ENCODE data around the gene TUBB8.
"Not testable (repeated sequence)": the region's sequence is repeated elsewhere in the genome, so short reads cannot be mapped to it uniquely, and the experiment has no call there.

TUBB8 gene

DNA sequence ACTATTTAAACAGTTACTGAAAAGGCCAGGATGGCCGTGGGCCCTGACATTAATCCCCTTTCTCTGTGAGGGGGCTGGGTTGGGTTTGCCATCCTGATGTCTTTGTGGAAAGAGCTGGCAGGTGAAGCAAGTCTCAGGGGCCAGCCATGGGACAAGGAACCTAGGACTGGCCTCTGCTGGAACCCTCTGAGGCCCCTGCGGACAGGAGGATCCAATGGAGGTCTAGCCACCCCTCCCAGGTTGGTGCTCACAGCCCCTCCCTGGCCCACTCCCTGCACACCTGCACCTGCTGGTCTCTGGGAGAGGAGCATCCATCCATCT is 35.8 kb downstream of the TUBB8 start:
- not testable (repeated sequence) for DNase-seq

GRCh38 chr10:12444-13314 is 36.4 kb downstream of the TUBB8 start:
- DNase-seq: not testable (repeated sequence)

GRCh38 chr10:11260-11659 is 37.8 kb downstream of the TUBB8 start:
- DNase-seq: not testable (repeated sequence)

GRCh38 chr10:10261-10971 is 38.7 kb downstream of the TUBB8 start:
- DNase-seq: not testable (repeated sequence)
